Mesodermal cell (in vitro differentiated cells): ENCODE results near the gene RAE1.

ENCODE experiments used
- H3K27ac ChIP-seq: 2 replicates; pipeline ENCODE4 v1.7.0; 2013; ENCODE audit warnings: mild to moderate bottlenecking, low read depth, low read length, moderate library complexity; ENCODE audit not compliant: severe bottlenecking
- H3K36me3 ChIP-seq: 2 replicates; pipeline ENCODE4 v1.7.1; 2013; ENCODE audit warnings: mild to moderate bottlenecking, low read length, moderate library complexity; ENCODE audit not compliant: control insufficient read depth, insufficient read depth
- H3K4me1 ChIP-seq: one replicate; pipeline ENCODE4 v1.7.1; 2013; ENCODE audit warnings: mild to moderate bottlenecking, low read length; ENCODE audit not compliant: insufficient read depth, control insufficient read depth, poor library complexity, severe bottlenecking
- H3K4me3 ChIP-seq: 2 replicates; pipeline ENCODE4 v1.7.0; 2013; ENCODE audit warnings: low read length, control low read depth, mild to moderate bottlenecking; ENCODE audit not compliant: insufficient read depth, poor library complexity, severe bottlenecking; ENCODE audit errors: extremely low read depth
- H3K9me3 ChIP-seq: 2 replicates; pipeline ENCODE4 v1.7.1; 2013; ENCODE audit warnings: mild to moderate bottlenecking, low read length, moderate library complexity; ENCODE audit not compliant: control insufficient read depth
- WGBS, 2 experiments: methylation state at CpG; one replicate each; pipeline ENCODE4 v1.1.5; 2013; ENCODE audit warnings: missing lambda C conversion rate in 2 of 2; ENCODE audit not compliant: insufficient coverage in 2 of 2; 5-methylcytosine and 5-hydroxymethylcytosine counted together

RAE1 gene

GRCh38 chr20:57381596-57382503 lies 30.8 kb downstream of the RAE1 start:
- Histone ChIP-seq H3K4me1 (no peaks in the 10 kb centered on the region), H3K9me3 (no peaks in the 10 kb centered on the region), H3K27ac (no peak overlapping the region), H3K4me3 (no peak overlapping the region), H3K36me3 (peaks cover 39% of the 10 kb centered on the region)
- 62% methylated on average over 18 to 20 of the region's 20 CpGs for WGBS, 2 experiments

- 94 to 95% methylated on average over 3 to 4 of the region's 5 CpGs for WGBS, 2 experiments
- Histone ChIP-seq H3K4me1 (no peaks in the 10 kb centered on the region), H3K9me3 (no peaks in the 10 kb centered on the region), H3K36me3 (peaks cover 33% of the 10 kb centered on the region), H3K4me3 (no peak overlapping the region), H3K27ac (no peak overlapping the region)
These were observed 31.5 kb downstream of the RAE1 start for GRCh38 chr20:57382516-57382915.

GRCh38 chr20:57383447-57384347 lies 32.6 kb downstream of the RAE1 start:
- Histone ChIP-seq H3K4me3 (no peak overlapping the region), H3K9me3 (no peaks in the 10 kb centered on the region), H3K27ac (no peak overlapping the region), H3K4me1 (no peaks in the 10 kb centered on the region), H3K36me3 (peaks cover 24% of the 10 kb centered on the region)
- WGBS, 2 experiments, result 90 to 97% methylated on average over 12 to 14 of the region's 20 CpGs

- no peak overlapping the region for H3K27ac ChIP-seq
- peaks cover 1% of the 10 kb centered on the region for H3K4me1 ChIP-seq
- H3K4me3 ChIP-seq, result no peak overlapping the region
- H3K9me3 ChIP-seq, result no peaks in the 10 kb centered on the region
- WGBS, 2 experiments, result 93 to 96% methylated on average over 8 of the region's 8 CpGs
- H3K36me3 ChIP-seq, result peaks cover 21% of the 10 kb centered on the region
These were observed 33.4 kb downstream of the RAE1 start for GRCh38 chr20:57384486-57384885.

GRCh38 chr20:57384953-57385761 lies 34.1 kb downstream of the RAE1 start:
- H3K4me1 ChIP-seq, result peaks cover 7% of the 10 kb centered on the region
- 93 to 95% methylated on average over 24 to 28 of the region's 29 CpGs for WGBS, 2 experiments
- no peak overlapping the region for H3K4me3 ChIP-seq
- peaks cover 19% of the 10 kb centered on the region for H3K36me3 ChIP-seq
- H3K27ac ChIP-seq, result no peak overlapping the region
- H3K9me3 ChIP-seq, result no peaks in the 10 kb centered on the region

- no peak overlapping the region for H3K4me3 ChIP-seq
- no peak overlapping the region for H3K27ac ChIP-seq
- H3K9me3 ChIP-seq, result no peaks in the 10 kb centered on the region
- peaks cover 13% of the 10 kb centered on the region for H3K4me1 ChIP-seq
- 95 to 100% methylated on average over 3 to 4 of the region's 6 CpGs for WGBS, 2 experiments
- H3K36me3 ChIP-seq, result peaks cover 14% of the 10 kb centered on the region
These were observed 34.9 kb downstream of the RAE1 start for GRCh38 chr20:57385940-57386339.

GRCh38 chr20:57386762-57387161 lies 35.7 kb downstream of the RAE1 start:
- Histone ChIP-seq H3K9me3 (no peaks in the 10 kb centered on the region), H3K4me1 (peaks cover 13% of the 10 kb centered on the region), H3K4me3 (no peak overlapping the region), H3K27ac (no peak overlapping the region), H3K36me3 (peaks cover 14% of the 10 kb centered on the region)
- WGBS, 2 experiments, result 95 to 100% methylated on average over 3 to 4 of the region's 4 CpGs

- WGBS, 2 experiments, result 84 to 97% methylated on average over 6 to 7 of the region's 8 CpGs
- Histone ChIP-seq H3K4me3 (no peak overlapping the region), H3K4me1 (peaks cover 13% of the 10 kb centered on the region), H3K9me3 (no peaks in the 10 kb centered on the region), H3K27ac (no peak overlapping the region), H3K36me3 (peaks cover 11% of the 10 kb centered on the region)
These were observed 36.4 kb downstream of the RAE1 start for GRCh38 chr20:57387463-57387862.

- no peaks in the 10 kb centered on the region for H3K9me3 ChIP-seq
- WGBS, 2 experiments, result 90 to 93% methylated on average over 4 to 5 of the region's 7 CpGs
- H3K27ac ChIP-seq, result no peak overlapping the region
- H3K4me3 ChIP-seq, result no peak overlapping the region
- H3K4me1 ChIP-seq, result peaks cover 17% of the 10 kb centered on the region
- H3K36me3 ChIP-seq, result peaks cover 11% of the 10 kb centered on the region
These were observed 36.9 kb downstream of the RAE1 start for GRCh38 chr20:57387945-57388371.
